NCI-H510A treated with DMSO at 0.1 percent for 48 hours (cell line): ENCODE measurements around the gene H1-8.
"Not testable (repeated sequence)": the region's sequence is repeated elsewhere in the genome, so short reads cannot be mapped to it uniquely, and the experiment has no call there.

Source experiments
- DNase-seq: peaks from one replicate; lab custom pipeline; 2025; lab: John Stamatoyannopoulos, UW

Gene H1-8

GRCh38 chr3:129515108-129515820 lies 27.7 kb upstream of the H1-8 start:
- DNase-seq, result not testable (repeated sequence)

GRCh38 chr3:129515821-129516432 lies 27.0 kb upstream of the H1-8 start:
- DNase-seq, result not testable (repeated sequence)

- DNase-seq, result no peak
Observed at GRCh38 chr3:129517516-129517915, 25.5 kb upstream of the H1-8 start.

GRCh38 chr3:129518038-129518561 lies 24.9 kb upstream of the H1-8 start:
- no peak for DNase-seq

- no peak for DNase-seq
Observed at GRCh38 chr3:129518581-129518980, 24.4 kb upstream of the H1-8 start.

- DNase-seq, result no peak
Observed at GRCh38 chr3:129519449-129519848, 23.5 kb upstream of the H1-8 start.

GRCh38 chr3:129519896-129520715 lies 22.9 kb upstream of the H1-8 start:
- no peak for DNase-seq

GRCh38 chr3:129520960-129521359 lies 22.0 kb upstream of the H1-8 start:
- no peak for DNase-seq

GRCh38 chr3:129521611-129522010 lies 21.4 kb upstream of the H1-8 start:
- DNase-seq, result no peak

- DNase-seq, result no peak
Observed at GRCh38 chr3:129522953-129523352, 20.0 kb upstream of the H1-8 start.

GRCh38 chr3:129524081-129524480 lies 18.9 kb upstream of the H1-8 start:
- no peak for DNase-seq

GRCh38 chr3:129525341-129525968 lies 17.5 kb upstream of the H1-8 start:
- no peak for DNase-seq

- DNase-seq, result no peak
Observed at GRCh38 chr3:129526121-129526900, 16.7 kb upstream of the H1-8 start.

- DNase-seq, result no peak
Observed at GRCh38 chr3:129527262-129527661, 15.7 kb upstream of the H1-8 start.

GRCh38 chr3:129528589-129529100 lies 14.3 kb upstream of the H1-8 start, which contains the start of gene RHO:
TSS of gene RHO (plus strand) at chr3:129528639. CDS start at chr3:129528734, 95 bp downstream.
- DNase-seq, result no peak

- no peak for DNase-seq
Observed at GRCh38 chr3:129529436-129530210, 13.4 kb upstream of the H1-8 start.

- no peak for DNase-seq
Observed at GRCh38 chr3:129530251-129530791, 12.7 kb upstream of the H1-8 start.

- no peak for DNase-seq
Observed at GRCh38 chr3:129530821-129531220, 12.2 kb upstream of the H1-8 start.

GRCh38 chr3:129531699-129532098 lies 11.3 kb upstream of the H1-8 start:
- no peak for DNase-seq

- no peak for DNase-seq
Observed at GRCh38 chr3:129532261-129532660, 10.7 kb upstream of the H1-8 start.
